Activated CD8-positive, alpha-beta memory T cell treated with anti-CD3 and anti-CD28 coated beads for 36 hours (primary cell): ENCODE data around the gene ACKR2. TPM values are rescaled to one million over a fixed set of nuclear protein-coding genes. Genes with fewer than 3 reads are reported as not detected.
"Not testable (repeated sequence)": the region's sequence is repeated elsewhere in the genome, so short reads cannot be mapped to it uniquely, and the experiment has no call there.

Experiments
- CTCF ChIA-PET: fragments of 350-600 bp; sonication (Branson Sonifier 250); formaldehyde crosslinking; loops from one replicate; lab custom pipeline; 2021; ENCODE audit warnings: antibody characterized with exemption; lab: Charles Lee
- POLR2A ChIA-PET: fragments of 350-600 bp; sonication (Branson Sonifier 250); formaldehyde crosslinking; loops from one replicate; lab custom pipeline; 2021; ENCODE audit warnings: antibody characterized with exemption; lab: Charles Lee
- total RNA-seq, 2 experiments: library from RNA; stranded (reverse); gene quantifications; one replicate each; pipeline ENCODE4 v1.2.3, GENCODE V29; 2021

ACKR2 gene
- total RNA-seq, 2 experiments from 2014 or later, result 1.3 to 1.4 TPM

GRCh38 chr3:42876401-42876800, 67.2 kb downstream of the ACKR2 start:
- CTCF ChIA-PET, result no interaction called here
- POLR2A ChIA-PET, result no interaction called here

GRCh38 chr3:42876940-42877720, 67.9 kb downstream of the ACKR2 start:
- POLR2A ChIA-PET, result no interaction called here

GRCh38 chr3:42877881-42878280, 68.6 kb downstream of the ACKR2 start:
- CTCF ChIA-PET, result interaction anchor here (2.8 kb wide), 1 partner anchor 98 kb away, joined by 7 read pairs; no protein-coding TSS in a partner anchor

More at GRCh38 chr3:42876940-42877720, 67.9 kb downstream of the ACKR2 start:
- CTCF ChIA-PET, result interaction anchor here (2.8 kb wide), 1 partner anchor 97 kb away, joined by 7 read pairs; no protein-coding TSS in a partner anchor

GRCh38 chr3:42880183-42880582, 70.9 kb downstream of the ACKR2 start:
- ChIA-PET CTCF (interaction anchor here (2.8 kb wide), 1 partner anchor 100 kb away, joined by 7 read pairs; no protein-coding TSS in a partner anchor), POLR2A (no interaction called here)

More at GRCh38 chr3:42877881-42878280, 68.6 kb downstream of the ACKR2 start:
- POLR2A ChIA-PET, result no interaction called here

GRCh38 chr3:42880601-42881451, 71.6 kb downstream of the ACKR2 start:
- ChIA-PET CTCF (interaction anchor here (0.7 to 1.6 kb wide), 5 partner anchors 41 to 130 kb away, joined by 3 to 6 read pairs (median 3); no protein-coding TSS in a partner anchor), POLR2A (no interaction called here)

- POLR2A ChIA-PET, result not testable (repeated sequence)
- CTCF ChIA-PET, result interaction anchor here (1.1 kb wide), 1 partner anchor 39 kb away, joined by 3 read pairs; no protein-coding TSS in a partner anchor
These were observed 74.1 kb downstream of the ACKR2 start for GRCh38 chr3:42883251-42883930.

- ChIA-PET CTCF (no interaction called here), POLR2A (no interaction called here)
These were observed 75.1 kb downstream of the ACKR2 start for GRCh38 chr3:42884324-42884723.

- ChIA-PET CTCF (no interaction called here), POLR2A (no interaction called here)
These were observed 77.1 kb downstream of the ACKR2 start for GRCh38 chr3:42886294-42886822.

- POLR2A ChIA-PET, result no interaction called here
- CTCF ChIA-PET, result no interaction called here
These were observed 77.8 kb downstream of the ACKR2 start for GRCh38 chr3:42887084-42887483.

GRCh38 chr3:42891042-42891441, 81.8 kb downstream of the ACKR2 start:
- CTCF ChIA-PET, result no interaction called here
- POLR2A ChIA-PET, result no interaction called here

GRCh38 chr3:42892169-42892568, 82.9 kb downstream of the ACKR2 start:
- ChIA-PET CTCF (no interaction called here), POLR2A (no interaction called here)

- ChIA-PET CTCF (interaction anchor here (0.9 kb wide), 1 partner anchor 22 kb away, joined by 3 read pairs; no protein-coding TSS in a partner anchor), POLR2A (no interaction called here)
These were observed 83.6 kb downstream of the ACKR2 start for GRCh38 chr3:42892807-42893206.

- ChIA-PET POLR2A (no interaction called here), CTCF (interaction anchor here (0.6 kb wide), 1 partner anchor 37 kb away, joined by 5 read pairs; no protein-coding TSS in a partner anchor)
These were observed 85.7 kb downstream of the ACKR2 start for GRCh38 chr3:42894698-42895579.

GRCh38 chr3:42895580-42895868, 86.3 kb downstream of the ACKR2 start:
- POLR2A ChIA-PET, result no interaction called here
- CTCF ChIA-PET, result no interaction called here

GRCh38 chr3:42898896-42899675, 89.8 kb downstream of the ACKR2 start:
- CTCF ChIA-PET, result no interaction called here
- POLR2A ChIA-PET, result no interaction called here

GRCh38 chr3:42900226-42901072, 91.2 kb downstream of the ACKR2 start:
- ChIA-PET CTCF (no interaction called here), POLR2A (no interaction called here)

GRCh38 chr3:42901073-42901415, 91.8 kb downstream of the ACKR2 start:
- ChIA-PET POLR2A (no interaction called here), CTCF (no interaction called here)
